Bronchial epithelial cell (primary cell): ENCODE results near the gene ATP6V1F. TPM values are rescaled to one million over a fixed set of nuclear protein-coding genes. Genes with fewer than 3 reads are reported as not detected.

Source experiments
- DNase-seq: peaks from one replicate; pipeline ENCODE4 v3.0.0-alpha.2; 2010; ENCODE audit warnings: low read depth
- FAIRE-seq: peaks from 2 replicates; lab custom pipeline; 2011; peaks lifted over from hg19 to GRCh38; lab: Jason Lieb, UNC
- H3K27me3 ChIP-seq: 2 replicates; pipeline ENCODE4 v1.5.1; 2011; ENCODE audit warnings: low read length; ENCODE audit not compliant: control insufficient read depth, insufficient read depth
- H3K36me3 ChIP-seq: 2 replicates; pipeline ENCODE4 v1.5.1; 2011; ENCODE audit warnings: low read length; ENCODE audit not compliant: control insufficient read depth, insufficient read depth
- H3K4me3 ChIP-seq: 2 replicates; pipeline ENCODE4 v1.5.1; 2011; ENCODE audit warnings: mild to moderate bottlenecking, low read depth, low read length, control low read depth
- total RNA-seq: library from RNA; depleted of rRNA; stranded (reverse); fragments of >200 nt; gene quantifications from 2 replicates; pipeline ENCODE4 v1.2.1, GENCODE V29; 2014
- TF ChIP-seq, protein P1 (sequence below): IDR thresholded peaks from 2 replicates; pipeline ENCODE4 v1.5.1; 2011; ENCODE audit warnings: mild to moderate bottlenecking, moderate library complexity, low read length, control low read depth, inconsistent platforms; ENCODE audit not compliant: insufficient read depth, severe bottlenecking

Gene ATP6V1F
- total RNA-seq, 1 donor from 2014 or later, result 108 TPM

DNA sequence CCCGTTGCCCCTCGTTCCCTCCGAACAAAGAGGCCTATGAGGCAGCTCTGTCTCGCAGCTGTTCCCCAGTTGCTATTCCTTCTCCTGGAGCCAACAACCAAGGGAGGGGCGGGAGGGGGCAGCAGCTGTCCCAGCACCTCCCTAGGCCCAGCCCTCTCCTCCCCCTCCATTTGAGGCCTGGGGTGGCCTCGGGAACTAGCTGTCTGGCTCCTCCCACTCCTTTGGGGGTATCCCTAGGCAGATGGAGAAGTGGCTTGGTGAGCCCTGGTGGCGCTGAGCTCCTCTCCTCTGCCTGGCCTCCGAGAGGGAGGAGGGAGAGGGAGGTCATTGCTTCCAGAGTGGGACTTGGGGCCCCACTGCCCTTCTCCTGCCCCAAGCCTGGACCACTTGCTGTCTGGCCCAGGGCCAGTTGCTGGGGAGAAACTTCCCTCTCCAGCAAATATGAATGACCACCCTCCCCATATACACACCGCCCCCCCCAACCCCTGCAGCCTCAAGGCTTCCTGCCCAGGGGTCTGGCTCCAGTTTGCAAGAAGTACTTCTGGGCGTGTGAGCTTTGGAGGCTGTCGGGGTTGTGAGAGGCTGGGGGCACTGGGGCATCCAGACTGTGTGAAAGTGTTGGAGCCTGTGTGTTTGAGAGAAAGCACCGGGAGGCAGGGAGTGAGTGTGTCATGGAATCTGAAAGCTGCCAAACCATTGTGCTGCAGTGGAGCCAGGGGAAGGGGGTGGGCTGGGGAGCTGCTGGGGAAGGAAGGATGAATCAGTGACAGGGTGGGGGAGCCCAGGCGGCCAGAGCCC, 29.3 kb upstream of the ATP6V1F start:
- DNase-seq (peak; percentile 21), FAIRE-seq (no peak)
- Histone ChIP-seq H3K4me3 (no peak overlapping the region), H3K36me3 (no peaks in the 10 kb centered on the region), H3K27me3 (peaks cover 21% of the 10 kb centered on the region)
- TF ChIP-seq, protein P1, sequence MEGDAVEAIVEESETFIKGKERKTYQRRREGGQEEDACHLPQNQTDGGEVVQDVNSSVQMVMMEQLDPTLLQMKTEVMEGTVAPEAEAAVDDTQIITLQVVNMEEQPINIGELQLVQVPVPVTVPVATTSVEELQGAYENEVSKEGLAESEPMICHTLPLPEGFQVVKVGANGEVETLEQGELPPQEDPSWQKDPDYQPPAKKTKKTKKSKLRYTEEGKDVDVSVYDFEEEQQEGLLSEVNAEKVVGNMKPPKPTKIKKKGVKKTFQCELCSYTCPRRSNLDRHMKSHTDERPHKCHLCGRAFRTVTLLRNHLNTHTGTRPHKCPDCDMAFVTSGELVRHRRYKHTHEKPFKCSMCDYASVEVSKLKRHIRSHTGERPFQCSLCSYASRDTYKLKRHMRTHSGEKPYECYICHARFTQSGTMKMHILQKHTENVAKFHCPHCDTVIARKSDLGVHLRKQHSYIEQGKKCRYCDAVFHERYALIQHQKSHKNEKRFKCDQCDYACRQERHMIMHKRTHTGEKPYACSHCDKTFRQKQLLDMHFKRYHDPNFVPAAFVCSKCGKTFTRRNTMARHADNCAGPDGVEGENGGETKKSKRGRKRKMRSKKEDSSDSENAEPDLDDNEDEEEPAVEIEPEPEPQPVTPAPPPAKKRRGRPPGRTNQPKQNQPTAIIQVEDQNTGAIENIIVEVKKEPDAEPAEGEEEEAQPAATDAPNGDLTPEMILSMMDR, result no peak

- TF ChIP-seq, protein P1, result no peak
- Histone ChIP-seq H3K27me3 (peaks cover 21% of the 10 kb centered on the region), H3K36me3 (no peaks in the 10 kb centered on the region), H3K4me3 (no peak overlapping the region)
- DNase-seq (no peak), FAIRE-seq (no peak)
These were observed 28.7 kb upstream of the ATP6V1F start for GRCh38 chr7:128833946-128834325.

DNA sequence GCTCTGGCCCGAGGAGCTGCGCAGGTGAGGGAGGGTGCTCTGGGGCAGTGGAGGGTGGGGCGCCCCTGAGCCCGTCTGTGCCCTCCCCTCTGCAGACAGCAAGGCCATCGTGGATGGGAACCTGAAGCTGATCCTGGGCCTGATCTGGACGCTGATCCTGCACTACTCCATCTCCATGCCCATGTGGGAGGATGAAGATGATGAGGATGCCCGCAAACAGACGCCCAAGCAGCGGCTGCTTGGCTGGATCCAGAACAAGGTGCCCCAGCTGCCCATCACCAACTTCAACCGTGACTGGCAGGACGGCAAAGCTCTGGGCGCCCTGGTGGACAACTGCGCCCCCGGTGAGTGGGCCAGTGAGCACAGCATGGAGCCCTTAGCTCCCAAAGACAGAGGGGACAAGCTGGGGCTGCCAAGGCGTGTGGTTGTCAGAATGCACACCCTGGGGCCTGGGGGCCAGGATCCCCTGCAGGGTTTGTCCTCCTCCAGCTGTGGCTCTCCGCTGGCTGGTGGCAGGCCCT, 27.4 kb upstream of the ATP6V1F start:
- no peak for FAIRE-seq
- H3K27me3 ChIP-seq, result peaks cover 19% of the 10 kb centered on the region
- TF ChIP-seq, protein P1, result no peak

DNA sequence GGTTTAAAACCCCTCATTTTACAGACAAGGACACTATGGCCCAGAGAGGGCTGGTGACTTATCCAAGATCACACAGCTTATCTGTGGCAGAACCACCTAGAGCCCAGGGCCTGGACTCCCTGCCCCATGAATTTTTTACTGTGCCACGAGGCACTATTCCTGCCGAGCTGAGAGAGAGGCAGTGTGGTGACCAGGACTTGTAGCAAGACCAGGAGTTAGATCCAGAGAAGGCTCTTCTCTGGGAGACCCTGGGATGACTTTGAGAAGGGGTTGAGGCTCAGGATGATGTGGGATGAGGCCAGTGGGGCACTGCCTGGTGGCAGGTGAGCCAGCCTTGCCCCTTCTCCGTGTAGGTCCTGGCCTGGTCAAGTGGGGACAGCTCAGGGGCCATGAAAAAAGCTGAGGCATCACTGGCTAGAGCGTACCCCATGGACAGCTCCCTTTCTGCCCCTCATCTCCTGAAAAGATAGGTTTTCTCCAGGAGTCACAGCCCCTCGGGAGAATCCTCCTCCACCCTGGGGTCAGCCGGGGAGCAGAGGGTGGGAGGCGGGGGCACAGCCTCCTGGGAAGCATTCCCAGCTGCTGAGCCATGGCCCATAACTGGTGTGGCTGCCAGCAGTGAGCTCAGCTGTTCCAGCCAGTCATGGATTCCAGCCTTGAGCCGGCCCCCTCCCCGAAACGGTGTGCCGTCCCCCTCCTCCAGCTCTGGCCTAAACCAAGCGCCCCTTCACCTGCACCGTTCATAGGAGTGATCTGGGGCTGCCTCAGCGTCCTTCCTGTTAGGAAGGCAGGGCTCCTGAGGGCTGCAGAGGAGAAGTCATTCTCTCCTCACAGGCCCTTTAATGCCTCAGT, 26.6 kb upstream of the ATP6V1F start:
- H3K27me3 ChIP-seq, result peaks cover 14% of the 10 kb centered on the region
- no peak for DNase-seq
- TF ChIP-seq, protein P1, result no peak
- no peak overlapping the region for H3K4me3 ChIP-seq
- no peak for FAIRE-seq
- no peaks in the 10 kb centered on the region for H3K36me3 ChIP-seq

More for the DNA sequence above, 27.4 kb upstream of the ATP6V1F start:
- no peaks in the 10 kb centered on the region for H3K36me3 ChIP-seq
- H3K4me3 ChIP-seq, result no peak overlapping the region
- DNase-seq, result no peak

DNA sequence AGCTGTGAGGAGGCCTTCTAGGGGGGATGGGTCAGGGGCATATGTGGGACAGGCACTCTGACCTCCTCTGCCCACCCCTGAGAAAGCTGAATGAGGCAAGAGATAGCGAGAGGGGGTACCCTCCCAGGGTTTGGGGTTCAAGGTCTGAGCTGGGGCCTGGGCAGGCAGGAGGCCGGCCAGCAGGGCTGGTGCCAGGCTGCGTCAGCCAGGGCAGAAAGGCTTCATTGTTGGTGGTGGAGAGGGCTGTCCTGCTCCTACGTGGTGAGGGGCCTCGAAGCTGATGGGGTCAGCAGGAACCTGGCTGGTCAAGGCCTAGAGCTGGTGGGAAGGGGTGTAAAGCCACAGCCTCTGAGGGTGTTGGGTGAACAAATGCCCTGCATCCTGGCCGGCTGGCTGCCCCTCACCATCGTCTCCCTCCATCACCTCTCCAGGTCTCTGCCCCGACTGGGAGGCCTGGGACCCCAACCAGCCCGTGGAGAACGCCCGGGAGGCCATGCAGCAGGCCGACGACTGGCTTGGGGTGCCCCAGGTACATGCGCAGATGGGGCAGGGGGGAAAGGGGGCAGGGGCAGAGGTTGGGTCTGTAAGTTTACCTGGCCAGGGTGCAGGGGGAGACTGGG, 25.8 kb upstream of the ATP6V1F start:
- no peak overlapping the region for H3K4me3 ChIP-seq
- no peak for FAIRE-seq
- no peak for DNase-seq

More for the DNA sequence above, 25.8 kb upstream of the ATP6V1F start:
- no peaks in the 10 kb centered on the region for H3K36me3 ChIP-seq
- TF ChIP-seq, protein P1, result no peak
- peaks cover 8% of the 10 kb centered on the region for H3K27me3 ChIP-seq
